T follicular helper cell (primary cell): ENCODE measurements around the gene FAM174C.

Experiments used
- DNase-seq: peaks from one replicate; pipeline ENCODE4 v3.0.0-alpha.2; 2020; ENCODE audit warnings: low read depth

FAM174C gene

DNA sequence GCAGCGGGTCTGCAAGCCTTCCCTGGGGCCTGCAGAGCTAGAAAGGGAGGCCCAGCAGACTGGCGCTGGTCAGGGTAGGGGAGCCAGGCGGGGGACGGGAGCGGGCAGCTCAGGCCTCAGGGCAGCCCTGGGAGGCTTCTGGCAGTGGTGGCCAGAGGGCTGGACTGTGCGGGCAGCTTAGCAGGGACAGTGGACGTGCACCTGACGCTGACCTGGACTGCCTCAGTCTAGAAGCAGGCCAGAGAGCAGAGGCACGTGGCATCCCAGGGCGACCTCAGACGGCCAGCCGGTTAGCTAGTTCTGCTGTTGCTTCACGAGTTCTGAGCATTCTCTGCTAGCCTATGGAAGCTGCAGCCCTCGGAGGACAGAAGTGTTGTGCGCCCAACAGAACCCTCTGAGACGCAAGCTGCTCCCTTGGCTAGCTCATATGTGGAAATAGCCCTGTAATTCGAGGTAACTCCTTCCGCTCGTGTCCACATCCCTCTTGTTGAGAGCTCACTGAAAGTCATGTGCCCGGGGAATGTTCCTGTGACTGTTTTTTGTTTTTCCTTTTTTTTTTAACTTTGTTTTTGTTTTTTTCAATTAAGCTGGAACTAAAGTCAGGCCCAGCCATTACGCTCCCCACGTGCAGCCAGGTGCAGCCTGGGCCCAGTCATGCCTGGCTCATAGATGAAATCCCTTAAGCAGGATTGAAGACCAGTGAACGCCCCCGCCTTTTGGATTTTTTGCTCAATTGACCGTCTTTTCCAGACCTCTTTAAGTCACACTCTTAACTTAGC is 1.9 kb upstream of the FAM174C start:
- DNase-seq: no peak

DNA sequence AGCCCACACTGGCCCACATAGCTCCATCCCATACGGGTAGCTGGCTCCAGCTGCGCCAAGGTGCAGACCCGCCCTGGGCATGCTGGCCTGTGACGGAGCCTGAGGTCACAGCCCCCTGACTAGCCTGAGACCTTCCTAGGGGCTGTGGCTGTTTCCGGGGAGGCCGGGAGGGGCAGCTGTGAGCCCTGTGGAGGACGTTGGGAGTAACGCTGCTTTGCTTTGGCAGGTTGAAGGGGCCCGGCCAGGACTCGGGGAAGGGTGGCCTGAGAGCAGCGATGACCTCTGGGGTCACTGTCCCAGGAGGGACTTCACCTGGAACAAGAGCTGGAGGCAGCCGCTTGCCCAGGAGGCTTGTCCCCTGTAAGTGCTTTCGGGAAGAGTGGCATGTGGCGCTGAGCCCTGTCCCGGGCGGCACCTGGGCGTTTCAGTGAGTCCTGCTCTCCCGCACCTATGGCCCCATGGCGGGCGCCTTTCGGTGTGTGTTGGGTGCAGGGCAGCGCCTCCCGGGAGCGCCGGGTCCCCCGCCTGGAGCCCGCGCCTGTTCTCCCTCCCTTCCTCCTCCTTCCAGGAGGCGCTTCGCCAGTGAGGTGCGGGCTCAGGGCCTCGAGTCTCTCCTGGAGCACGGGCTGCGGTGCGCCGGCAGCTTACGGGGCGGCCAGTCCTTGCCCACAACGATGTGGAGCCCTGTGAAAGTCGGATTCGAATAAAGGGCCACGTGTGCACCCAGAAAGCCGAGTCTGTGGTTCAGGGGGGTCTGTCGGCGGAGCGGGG is 1.1 kb upstream of the FAM174C start:
- no peak for DNase-seq

DNA sequence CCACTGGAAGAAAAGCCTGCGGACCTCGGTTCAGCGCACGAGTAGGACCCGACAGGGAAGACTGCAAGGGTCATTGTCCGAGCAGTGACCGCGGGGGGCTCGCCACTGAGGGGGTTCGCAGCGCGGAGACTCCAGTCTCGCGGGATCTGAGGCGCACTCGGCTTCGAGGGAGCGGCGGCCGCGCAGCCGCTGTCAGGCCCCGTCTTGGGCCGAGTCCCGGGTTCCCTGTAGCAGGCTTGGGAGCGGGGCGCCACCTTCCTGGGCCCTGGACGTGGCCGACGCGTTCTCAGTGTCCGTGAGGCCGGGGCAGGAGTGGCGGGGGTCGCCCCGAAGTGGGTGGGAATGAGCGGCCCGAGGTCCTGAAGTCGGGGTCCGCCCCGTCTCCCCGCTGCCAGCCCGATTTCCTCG is 474 bp upstream of the FAM174C start:
- no peak for DNase-seq

DNA sequence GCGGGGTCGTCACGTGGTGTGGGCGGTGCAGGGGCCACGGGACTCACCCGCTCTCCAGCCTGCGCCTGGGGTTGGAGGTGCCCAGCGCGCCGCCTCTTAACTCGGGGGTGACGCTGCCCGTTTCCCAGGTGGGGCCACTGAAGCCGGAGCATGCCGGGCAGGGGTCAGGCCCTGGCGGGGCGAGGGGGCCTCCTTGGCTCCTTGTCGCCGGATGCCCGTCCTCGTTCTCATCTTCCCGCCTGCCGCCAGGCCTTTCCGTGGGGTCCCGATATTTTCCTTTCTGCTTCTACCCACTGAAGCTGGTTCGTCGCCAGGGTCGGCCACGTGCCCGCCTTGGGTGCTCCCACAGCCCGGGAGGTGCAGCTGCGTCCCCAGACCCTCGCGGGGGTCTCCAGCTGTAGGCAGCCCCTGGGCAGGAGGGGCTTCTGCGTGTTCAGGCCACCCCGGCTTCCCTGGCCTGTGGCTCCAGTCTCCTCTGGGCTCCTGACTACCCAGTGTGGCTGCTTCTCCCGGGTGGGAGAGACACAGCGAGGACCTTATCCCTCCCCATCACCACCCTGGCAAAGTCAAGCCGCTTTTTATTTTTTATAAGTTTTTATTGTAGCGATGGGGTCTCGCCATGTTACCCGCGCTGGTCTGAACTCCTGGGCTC is 772 bp downstream of the FAM174C start:
- DNase-seq: no peak

DNA sequence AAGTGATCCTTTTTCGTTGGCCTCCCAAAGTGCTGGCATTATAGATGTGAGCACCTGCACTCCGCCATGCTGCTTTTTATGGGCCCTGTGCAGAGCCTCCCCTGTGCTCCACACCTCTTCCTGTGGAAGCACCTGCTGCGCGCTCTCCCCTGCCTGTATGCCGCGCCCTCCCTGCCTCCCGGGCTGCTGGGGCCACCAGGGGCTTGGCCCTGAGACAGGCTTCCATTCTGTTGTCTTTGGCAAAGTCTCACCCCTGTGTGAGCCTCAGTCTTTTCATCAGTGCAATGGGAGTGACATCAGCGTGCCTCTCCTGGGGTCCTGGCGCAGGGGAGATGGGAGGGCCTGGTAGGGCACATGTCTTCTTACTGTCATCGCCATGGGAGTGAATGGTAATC is 1.3 kb downstream of the FAM174C start:
- DNase-seq: no peak

DNA sequence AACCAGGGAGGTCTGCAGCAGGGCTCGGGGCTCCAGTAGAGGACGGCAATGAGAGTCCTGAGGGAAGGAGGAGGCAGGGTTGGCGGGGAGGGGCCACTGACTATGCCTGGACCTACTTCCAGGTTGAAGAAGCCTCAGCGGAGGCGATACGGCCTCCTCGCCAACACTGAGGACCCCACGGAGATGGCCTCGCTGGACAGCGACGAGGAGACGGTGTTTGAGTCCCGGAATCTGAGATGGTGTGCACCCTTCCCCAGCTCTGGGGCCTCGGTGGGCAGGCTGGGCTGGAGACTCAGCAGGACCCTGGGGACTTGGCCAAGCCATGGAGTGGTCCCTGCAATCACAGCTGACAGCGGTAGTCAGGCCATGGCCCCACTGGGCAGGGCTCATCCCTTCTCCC is 1.7 kb downstream of the FAM174C start:
- DNase-seq: no peak

DNA sequence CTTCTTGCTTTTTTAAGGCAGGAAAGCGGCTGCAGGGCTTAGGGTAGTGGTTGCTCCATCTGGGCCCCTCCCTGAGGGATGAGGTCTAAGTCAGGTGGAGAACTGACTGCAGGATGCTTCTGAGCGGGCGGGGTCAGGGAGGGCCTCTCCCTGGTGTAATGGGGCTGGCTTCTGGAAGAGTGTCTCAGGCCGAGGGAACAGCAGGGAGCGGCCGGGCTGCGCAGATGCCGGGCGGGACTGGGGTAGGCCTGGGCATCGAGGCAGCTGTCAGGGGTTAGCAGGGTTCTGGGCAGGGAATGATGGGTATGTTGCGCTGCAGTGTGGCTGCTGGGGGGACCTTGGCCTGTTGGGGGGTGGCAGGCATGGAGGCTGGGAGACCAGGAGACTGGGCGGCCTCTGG is 2.7 kb downstream of the FAM174C start:
- no peak for DNase-seq

DNA sequence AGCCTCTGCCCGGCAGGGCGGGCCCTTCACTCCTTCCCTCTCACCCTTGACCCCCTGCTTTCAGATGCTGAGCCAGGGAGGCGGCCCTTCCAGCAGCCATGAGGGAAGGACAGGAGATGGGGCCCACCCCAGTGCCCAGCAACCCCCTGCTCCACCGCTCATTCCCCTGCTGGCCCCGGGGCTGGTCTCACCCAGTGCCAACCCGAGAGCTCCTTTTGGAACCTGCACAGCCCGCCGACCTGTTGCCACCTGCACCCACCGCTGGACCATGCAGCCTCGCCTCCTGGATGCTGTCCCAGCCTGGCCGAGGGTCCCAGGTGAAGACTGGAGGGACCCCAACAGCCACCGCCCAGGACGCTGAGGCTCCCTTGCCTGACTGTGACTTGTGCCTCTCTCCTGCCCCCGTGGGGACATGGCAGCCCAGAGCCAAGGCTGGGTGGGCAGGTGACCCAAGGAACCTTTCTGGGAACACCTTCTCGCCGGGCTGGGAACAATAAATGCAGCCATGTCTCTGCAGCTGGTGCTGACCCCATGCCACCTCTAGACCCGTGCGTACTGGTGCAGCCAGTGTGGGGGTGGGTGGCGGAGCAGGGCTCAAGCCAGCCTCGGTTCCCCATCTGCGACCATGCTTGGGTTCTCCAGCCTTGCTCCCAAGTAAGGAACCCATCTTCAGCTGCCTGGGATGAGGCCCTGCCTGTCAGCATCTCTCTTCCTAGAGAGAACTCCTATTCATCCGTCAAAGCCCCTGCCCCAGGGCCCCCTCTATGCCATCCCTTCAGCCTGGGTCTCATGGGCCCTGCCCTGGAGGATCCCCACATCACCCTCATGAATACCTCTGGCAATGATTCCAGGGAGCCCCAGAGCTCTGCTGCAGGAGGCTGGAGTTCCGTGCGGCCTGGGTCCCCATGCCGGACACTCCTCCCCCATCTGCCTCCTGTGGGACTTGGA is 3.7 kb downstream of the FAM174C start:
- DNase-seq: no peak

DNA sequence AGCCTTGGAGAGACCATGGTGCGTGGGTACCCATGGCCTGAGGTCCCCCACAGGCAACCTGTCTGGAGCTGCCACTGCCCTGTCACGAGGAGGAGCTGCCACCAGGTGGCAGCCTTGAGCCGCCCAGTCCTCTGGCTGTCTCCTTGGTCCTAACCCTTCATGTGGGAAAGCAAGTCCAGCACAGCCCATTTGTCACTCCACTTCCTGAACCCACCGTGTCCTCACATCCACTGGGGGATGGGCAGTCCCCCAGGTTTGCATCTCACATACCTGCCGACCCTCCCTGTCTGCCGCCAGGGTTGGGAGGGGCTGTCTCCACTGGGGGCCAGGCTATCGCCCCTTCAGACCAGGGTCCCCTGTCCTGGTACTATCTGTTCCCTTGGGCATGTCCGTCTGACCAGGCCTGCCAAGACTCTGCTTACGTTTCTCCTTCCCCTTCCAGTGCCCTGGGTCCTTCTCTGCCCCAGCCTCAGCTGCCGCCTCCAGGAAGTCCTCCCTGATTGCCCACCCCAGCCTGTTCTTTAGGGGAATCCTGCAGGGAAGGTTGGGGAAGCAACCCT is 4.5 kb downstream of the FAM174C start:
- peak; percentile 67 for DNase-seq

DNA sequence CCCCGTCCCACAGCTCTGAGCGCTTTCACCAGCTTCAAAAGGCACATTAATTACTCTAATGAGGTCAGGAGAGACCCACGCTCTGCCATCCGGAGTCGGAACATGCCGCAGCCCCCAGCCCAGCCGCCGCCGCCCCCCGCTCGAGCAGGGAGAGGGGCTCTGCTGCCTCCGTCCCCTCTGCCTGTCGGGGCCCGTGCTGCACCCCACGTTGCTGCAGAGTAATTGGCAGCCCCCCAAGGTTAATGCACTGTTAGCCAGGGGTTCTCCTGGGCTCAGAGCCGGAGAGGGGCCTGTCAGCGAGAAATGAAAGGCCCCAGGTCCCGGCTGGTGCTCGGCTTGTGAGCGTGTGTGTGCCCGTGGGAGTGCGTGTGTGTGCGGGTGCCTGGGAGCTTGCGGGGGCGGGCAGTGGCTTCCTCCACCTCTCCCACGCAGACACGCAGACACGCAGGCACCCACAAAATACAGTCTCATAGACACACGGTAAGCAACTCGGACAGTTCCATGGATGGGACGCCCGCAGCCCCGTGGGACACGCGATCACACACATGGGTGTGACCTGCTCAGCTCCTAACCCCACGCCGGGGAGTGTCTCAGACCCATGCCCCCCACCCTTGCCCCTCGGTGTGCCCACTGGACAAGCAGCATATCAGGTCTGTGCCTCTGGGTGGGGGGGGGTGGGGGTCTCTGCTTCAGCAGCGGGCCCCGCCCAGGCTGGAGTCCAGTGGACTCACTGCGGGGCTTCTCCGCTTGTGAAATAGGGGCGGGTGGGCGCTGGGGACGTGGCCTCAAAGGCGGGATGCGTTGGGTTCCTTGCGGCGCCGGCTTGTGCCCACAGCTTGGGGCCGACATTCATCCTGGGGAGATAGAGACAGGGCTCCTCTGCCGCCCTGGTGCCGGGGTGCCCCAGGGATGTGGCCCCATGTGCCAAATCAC is 5.6 kb downstream of the FAM174C start:
- DNase-seq: no peak

DNA sequence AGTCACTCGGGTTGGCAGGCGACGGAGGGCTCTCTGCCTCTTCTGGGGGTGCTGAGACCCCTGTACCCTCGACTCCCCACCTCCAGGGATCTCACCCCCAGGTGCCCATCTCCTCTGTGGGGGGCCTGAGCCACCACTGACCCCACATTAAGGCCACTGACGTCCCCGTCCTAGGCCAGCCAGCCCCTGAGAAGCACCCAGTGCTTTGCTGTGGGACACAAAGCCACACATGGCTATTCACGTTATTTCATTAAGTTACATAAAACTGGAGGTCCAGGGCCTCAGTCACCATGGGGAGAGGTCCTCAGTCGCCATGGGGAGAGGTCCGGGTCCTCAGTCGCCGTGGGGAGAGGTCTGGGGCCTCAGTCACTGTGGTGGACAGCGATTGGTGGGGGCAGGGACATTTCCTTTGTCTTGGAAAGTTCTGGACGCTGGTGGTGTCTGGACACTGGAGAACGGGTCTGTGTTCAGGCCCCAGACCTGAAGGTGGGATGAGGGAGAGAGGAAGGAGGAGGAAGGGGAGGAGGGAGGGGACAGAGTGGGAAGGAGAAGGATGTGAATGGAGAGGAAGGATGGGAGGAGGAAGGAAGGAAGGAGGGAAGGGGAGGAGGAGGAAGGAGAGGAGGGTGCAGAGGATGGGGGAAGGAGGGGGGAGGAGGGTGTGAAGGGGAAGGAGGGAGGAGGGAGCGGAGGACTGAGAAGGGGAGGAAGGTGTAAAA is 6.4 kb downstream of the FAM174C start:
- no peak for DNase-seq

DNA sequence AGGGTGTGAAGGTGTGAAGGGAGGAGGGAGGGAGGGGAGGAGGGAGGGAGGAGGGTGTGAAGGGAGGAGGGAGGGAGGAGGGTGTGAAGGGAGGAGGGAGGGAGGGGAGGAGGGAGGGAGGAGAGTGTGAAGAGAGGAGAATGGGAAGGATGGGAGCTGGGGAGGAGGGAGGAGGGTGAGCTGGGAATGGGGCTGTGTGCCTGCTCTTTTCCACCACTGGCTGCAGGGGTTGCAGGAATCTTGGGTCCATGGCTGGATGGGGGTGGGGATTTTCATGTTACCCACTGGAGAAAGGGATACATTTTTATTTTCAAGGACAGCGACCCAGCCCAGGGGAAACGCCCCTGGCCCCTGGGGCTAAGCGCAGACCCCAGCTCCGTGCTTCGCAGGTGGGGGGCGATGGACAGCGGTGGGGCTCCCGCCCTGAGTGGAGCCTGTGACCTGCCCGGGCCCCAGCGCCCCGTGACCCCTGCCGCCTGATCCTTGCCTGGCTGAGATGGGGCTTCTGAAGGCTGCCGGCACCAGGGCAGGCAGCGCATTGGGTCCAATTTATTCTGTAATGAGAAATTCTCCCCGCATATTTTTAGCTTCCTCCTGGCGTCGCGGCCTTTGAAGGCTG is 7.4 kb downstream of the FAM174C start:
- DNase-seq: no peak

DNA sequence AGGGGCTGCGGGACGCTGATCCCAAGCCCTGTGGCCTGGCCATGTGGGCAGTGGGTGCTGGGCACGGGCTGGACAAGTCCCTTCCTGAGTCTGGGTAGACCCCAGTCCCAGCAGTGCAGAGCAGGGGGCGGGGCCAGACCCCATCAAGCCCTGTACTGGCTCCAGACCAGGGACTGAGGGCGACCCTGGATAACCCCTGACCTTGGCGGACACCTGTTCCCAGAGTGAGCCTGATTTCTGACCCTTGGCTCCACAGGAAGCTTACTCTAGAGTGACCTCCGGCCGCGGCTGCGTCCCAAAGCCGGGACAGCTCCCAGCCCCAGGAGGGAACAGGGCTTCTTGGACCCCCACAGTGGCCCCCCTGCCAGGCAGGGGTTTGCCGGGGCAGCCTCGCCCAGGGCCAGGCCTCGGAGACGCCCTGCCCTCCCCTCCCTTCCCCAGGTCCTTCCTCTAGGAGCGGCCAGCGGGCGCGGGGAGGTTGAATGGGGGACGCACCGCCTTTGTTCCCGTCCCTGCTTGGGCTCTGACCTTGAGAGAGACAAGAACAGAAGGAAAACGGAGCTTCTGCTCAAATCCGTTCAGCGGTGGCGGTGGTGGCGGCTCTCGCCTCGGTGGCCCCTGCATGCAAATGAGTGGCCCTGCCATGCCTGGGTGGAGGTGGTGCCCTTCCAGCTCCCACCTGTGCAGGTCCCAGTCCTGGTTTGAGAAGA is 8.0 kb downstream of the FAM174C start:
- DNase-seq: no peak

DNA sequence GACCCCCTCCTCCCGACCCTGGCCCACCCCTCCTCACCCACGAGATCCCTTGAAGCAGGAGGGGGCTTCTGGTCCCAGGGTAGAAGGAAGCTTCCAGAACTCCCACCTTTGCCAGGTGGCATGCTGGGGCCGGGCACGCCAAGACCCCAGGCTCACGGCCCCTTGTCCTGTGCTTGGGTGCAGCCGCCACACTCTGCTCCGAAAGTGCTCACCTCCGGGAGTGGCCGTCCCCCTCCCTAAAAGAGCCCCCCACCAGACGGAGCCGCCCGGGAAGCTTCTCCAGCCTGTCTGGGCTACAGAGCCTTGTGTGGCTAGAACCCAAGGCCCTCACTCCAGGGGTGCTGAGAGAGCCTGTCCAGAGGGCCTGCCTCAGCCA is 8.6 kb downstream of the FAM174C start:
- no peak for DNase-seq

DNA sequence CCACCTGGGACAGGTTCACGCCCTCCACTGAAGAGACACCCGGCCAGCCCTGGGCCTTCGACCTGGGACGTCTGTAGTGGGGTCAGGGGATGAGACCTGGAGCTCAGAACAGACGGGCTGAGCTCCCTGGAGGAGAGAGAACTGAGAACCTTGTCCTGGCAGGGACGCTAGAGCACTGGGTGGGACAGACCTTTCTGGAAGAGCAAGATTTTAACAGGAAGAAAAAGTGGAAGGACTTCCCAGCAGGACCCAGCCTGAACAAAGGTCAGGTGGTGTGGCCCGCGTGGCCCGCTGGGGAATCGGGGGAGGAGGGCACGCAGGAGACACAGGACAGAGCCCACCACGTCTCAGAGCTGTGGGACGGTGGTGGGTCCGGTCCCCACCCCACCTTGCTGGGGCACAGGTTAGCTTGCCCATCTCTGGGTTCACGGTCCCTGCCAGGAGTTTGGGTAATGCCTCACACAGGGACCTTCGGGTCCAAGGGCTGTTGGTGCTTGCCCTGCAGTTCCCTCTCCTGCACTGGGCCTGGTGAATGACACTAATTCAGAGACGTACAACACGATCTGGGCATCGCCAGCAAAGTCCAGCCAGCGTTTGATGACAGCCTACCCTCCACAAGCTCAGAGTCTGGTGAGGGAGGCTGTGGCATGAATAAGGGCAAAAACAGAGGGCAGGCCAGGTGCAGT is 9.1 kb downstream of the FAM174C start:
- DNase-seq: no peak

DNA sequence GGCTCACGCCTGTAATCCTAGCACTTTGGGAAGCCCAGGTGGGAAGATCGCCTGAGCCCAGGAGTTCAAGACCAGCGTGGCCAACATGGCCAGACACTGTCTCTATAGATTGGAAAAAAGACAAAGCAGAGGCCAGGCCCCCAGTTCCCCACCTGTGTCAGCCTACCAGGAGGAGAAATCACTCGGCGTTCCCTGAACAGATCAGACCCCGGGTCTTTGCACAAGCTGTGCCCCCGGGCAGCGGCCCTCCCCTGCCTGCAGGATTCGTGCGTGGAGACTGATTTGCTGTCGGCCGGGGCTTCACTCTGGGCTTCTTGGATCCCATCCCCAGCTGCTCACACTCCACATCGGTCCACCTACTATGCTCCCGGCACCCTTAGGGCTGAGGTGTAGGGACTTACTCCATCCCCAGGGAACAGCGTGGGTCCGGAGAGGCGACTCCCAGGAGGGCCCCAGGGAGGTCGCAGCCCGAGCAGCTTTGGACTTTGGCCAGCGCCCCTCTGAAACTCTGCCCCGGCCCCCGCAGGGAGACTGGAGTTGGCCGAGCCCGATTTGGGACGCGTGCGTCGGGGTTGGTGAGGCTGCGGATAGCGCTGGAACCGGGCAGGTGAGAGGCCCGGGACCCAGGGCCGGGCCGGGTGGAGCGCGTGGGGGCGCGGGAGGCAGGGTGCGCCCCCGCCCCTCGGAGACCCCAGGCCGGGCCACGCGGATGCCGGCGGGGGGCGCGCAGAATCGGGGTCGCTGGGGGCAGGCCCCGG is 9.8 kb downstream of the FAM174C start:
- no peak for DNase-seq

DNA sequence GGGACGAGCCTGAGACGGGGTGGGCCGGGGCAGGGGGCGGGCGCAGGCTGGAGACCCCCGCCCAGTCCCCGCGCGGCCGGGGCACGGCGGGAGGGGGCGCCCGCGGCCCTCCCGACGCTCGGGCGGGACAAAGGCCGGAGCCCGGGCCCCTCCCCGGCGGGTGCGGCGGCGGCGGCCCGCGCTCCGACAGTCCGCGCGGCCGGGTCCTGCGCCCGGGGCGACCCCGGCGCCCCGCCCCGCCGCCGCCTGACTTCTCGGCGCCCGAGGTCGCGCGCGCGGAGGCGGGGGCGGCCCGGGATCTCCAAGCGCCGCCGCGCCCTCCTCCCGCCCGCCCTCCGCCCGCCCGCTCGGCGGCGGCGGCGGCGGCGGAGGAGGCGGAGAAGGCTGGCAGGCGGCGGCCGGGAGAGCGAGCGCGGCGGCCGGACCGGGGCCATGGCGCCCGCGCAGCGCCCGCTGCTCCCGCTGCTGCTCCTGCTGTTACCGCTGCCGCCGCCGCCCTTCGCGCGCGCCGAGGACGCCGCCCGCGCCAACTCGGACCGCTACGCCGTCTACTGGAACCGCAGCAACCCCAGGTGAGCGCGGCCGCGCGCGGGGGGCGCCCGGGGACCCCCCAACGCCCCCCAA is 10.5 kb downstream of the FAM174C start, which contains the start of gene EFNA2:
Gene EFNA2 (plus strand): TSS at position 137 of the 624 bp plus-strand sequence. CDS start 296 bp downstream, at position 433.
- DNase-seq: no peak
